ENCODE data around the gene SIGLEC6.

SIGLEC6 gene

DNA sequence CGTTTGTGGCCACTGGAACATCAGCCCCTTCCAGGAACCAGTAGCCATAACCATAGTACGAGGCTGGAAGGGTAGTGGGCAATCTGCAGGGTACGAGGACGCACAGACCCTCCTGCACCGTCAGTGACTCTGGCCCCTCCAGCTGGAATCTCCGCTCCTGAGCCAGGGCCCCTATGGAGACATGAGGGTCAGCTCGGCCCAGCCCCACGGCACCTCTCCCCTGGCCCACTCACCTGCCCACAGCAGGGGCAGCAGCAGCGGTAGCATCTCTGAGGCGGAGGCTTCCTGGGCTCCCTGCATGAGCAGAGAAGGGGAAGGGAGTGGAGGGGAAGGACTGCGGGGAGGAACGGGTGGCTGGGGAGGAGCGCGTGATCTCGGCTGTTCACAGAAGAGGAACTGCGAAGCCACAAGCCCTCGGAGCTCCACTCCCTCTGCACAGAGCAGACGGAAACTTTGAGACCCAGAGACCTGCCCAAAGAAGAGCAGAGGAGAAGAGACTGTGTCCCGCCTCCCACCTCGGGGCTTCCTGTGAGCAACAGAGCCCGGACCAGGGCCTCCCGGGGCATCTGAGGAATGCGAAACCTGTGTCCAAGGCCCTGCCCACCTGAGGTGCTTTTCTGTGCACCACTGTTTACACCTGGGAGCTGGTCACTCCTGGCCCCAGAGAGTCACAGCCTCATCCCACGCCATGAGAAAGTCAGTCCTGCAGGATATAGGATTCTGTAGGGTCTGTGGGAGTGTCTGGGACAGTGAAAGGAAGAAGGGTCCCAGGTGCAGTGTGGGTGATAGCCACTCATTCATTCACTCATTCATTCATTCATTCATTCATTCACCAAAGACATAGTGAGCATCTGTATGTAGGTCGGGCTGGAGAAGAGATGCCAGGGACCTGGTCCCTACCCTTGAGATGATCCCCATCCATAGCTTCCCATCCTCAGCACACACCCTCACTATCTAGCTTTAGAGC, at the start of gene SIGLEC6:
SIGLEC6 (minus strand) TSS at position 322 of the 967 bp plus-strand sequence; CDS start at position 300, 22 bp downstream.
- peak; percentile 97 for DNase-seq
- in situ Hi-C loops (cut with MboI; ENCODE audit: low pct_unique_long_range_greater_than_20kb, low sequenced_read_pairs) = no loop called here

GRCh38 chr19:51576850-51577249, 45.4 kb upstream of the SIGLEC6 start:
- DNase-seq = no peak
- in situ Hi-C loops (cut with MboI; ENCODE audit: low pct_unique_long_range_greater_than_20kb, low sequenced_read_pairs) = no loop called here

DNA sequence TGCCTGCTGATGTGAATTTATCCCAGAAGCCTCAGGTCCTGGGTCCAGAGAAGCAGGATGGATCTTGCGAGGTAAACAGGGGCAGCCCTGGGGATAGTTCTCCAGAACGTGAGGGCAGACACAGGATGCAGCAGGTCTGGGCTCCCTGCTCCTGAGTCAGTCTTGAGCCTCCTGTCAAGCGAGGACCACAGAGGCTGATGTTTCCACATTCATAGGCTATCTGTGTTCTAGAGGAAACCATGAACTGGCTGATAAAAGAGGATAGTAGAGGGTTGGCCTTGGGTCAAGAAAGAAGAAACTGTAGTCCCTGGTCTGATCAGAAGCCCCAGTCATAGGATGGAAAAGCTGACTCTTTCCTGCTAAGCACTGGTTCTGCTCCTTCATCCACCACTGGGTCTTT, 41.9 kb upstream of the SIGLEC6 start:
- in situ Hi-C loops (cut with MboI; ENCODE audit: low pct_unique_long_range_greater_than_20kb, low sequenced_read_pairs) = no loop called here

GRCh38 chr19:51572908-51573307, 41.4 kb upstream of the SIGLEC6 start:
- in situ Hi-C loops (cut with MboI; ENCODE audit: low pct_unique_long_range_greater_than_20kb, low sequenced_read_pairs) = no loop called here
- no peak for DNase-seq

More for the DNA sequence above, 41.9 kb upstream of the SIGLEC6 start:
- DNase-seq = no peak

GRCh38 chr19:51572410-51572809, 40.9 kb upstream of the SIGLEC6 start:
- DNase-seq = peak; percentile 80
- in situ Hi-C loops (cut with MboI; ENCODE audit: low pct_unique_long_range_greater_than_20kb, low sequenced_read_pairs) = no loop called here

GRCh38 chr19:51571599-51571998, 40.1 kb upstream of the SIGLEC6 start:
- peak; percentile 37 for DNase-seq

DNA sequence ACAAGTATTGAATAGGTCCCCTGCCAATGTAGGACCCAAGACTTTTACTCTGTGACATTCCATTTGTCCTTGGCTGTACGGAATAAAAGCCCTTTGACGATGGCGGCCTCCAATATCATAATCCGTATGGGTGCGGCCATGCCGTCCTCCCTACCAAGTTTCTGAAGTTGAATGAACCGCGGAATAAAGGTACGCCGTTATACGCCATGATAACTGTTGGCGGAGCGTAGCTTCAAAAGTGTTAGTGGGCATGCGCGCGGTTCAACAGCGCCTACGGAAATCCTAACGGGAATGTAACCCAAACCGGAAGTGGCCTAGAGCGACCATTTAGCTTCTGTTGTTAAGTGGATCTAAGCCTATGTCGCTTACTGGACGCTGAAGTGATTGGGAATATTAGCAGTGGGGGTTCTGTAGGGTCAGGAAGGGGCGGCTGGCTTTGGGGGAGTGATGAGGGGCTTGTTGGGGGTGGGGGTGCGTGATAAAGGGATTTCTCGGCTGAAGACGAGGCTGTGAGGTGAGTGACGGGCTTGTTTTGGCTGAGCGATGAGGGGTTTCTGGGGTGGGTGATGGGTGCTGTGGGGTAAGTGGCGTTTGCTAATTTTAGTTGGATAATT, 39.6 kb upstream of the SIGLEC6 start, which contains the start of gene ZNF175:
ZNF175 (plus strand) TSS at position 322 of the 614 bp plus-strand sequence. CDS start 2,047 bp downstream, outside the sequence.
- in situ Hi-C loops (cut with MboI; ENCODE audit: low pct_unique_long_range_greater_than_20kb, low sequenced_read_pairs) = no loop called here
- peak; percentile 99 for DNase-seq

More at GRCh38 chr19:51571599-51571998, 40.1 kb upstream of the SIGLEC6 start:
- in situ Hi-C loops (cut with MboI; ENCODE audit: low pct_unique_long_range_greater_than_20kb, low sequenced_read_pairs) = no loop called here

DNA sequence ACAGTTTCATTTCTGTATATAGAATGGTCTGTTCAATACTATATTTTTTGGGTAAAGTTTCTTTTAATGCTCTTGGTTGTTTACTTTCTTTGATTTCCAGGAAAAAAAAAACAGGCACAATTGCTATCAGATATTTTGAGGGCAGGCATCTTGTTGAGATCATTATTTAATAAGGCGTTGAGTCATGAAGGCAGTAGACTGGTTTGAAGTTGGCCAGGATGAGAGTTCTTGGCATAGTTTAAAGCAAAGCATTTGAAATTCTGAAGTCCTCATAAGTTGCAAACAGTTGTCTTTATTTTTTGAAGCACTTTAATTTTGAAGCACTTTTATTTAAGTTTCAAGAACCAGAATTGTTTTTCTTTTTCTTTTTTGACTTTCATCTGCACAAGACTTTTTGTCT, 37.0 kb upstream of the SIGLEC6 start:
- no peak for DNase-seq
- in situ Hi-C loops (cut with MboI; ENCODE audit: low pct_unique_long_range_greater_than_20kb, low sequenced_read_pairs) = no loop called here

DNA sequence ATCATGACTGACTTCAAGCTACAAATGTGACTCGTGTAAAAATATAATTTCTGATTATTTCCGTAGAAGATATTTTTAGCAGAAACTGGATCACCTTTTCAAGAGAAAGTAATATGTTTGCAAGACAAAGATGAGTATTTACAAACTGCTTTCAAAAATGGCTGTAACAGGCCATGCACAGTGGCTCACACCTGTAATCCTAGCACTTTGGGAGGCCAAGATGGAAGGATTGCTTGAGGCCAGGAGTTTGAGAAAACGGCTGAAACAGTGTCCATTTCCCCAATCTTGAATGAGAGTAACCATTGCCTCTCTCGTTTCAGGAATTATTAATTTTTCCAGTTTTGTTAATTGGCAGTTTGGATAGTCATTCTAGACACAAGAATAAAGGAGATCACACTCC, 36.1 kb upstream of the SIGLEC6 start:
- in situ Hi-C loops (cut with MboI; ENCODE audit: low pct_unique_long_range_greater_than_20kb, low sequenced_read_pairs) = no loop called here
- DNase-seq = no peak

DNA sequence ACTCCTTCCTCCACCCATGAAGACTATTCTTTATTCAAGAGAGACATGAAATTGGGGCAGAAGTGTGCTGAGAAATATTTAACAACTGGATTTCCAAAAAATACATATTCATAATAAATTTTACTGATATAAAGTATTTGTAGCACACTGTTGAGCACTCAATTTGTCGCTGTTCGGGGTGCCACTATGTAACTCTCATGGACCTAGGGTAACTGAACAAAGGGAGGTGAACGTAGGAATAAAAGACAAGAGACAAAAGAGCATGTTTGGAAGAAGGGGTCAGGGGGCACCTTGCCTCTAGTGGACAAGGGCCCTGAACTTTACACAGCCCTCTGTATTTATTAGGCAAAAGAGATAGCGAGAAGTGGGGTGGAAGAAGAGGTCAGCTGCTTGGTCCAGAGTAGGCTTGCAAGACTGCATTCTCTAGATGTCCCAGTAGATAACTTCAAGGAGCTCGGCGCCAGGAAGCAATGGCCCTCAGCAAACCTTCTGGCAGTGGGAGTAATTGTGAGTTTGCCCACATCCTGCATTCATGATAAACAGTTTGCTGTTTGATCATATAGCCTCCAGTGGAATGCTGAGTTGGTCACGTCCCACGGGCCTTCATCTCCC, 35.1 kb upstream of the SIGLEC6 start:
- in situ Hi-C loops (cut with MboI; ENCODE audit: low pct_unique_long_range_greater_than_20kb, low sequenced_read_pairs) = no loop called here

GRCh38 chr19:51565583-51565982, 34.1 kb upstream of the SIGLEC6 start:
- in situ Hi-C loops (cut with MboI; ENCODE audit: low pct_unique_long_range_greater_than_20kb, low sequenced_read_pairs) = no loop called here
- peak; percentile 96 for DNase-seq

More for the DNA sequence above, 35.1 kb upstream of the SIGLEC6 start:
- peak; percentile 68 for DNase-seq

DNA sequence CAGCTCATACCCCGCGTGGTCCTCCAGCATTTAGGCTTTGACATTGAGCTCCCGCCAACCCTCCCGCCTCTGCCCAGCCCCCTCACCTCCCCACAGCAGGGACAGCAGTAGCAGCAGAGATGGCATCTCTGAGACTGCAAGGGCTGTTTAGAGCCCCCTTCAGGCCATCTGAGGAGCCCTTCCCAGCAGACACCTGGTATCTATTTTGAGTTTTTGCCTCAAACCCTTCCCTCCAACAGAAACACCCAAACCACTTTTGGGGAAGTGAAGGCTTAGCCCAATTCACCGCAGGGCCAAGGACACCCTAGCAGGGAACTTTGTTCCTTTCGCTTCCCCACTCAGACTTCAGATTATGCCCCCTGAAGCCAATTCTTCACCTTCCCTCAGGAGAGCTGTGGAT, 33.3 kb upstream of the SIGLEC6 start:
- in situ Hi-C loops (cut with MboI; ENCODE audit: low pct_unique_long_range_greater_than_20kb, low sequenced_read_pairs) = no loop called here
- peak; percentile 96 for DNase-seq

GRCh38 chr19:51560339-51560738, 28.9 kb upstream of the SIGLEC6 start:
- in situ Hi-C loops (cut with MboI; ENCODE audit: low pct_unique_long_range_greater_than_20kb, low sequenced_read_pairs) = no loop called here
- DNase-seq = no peak

DNA sequence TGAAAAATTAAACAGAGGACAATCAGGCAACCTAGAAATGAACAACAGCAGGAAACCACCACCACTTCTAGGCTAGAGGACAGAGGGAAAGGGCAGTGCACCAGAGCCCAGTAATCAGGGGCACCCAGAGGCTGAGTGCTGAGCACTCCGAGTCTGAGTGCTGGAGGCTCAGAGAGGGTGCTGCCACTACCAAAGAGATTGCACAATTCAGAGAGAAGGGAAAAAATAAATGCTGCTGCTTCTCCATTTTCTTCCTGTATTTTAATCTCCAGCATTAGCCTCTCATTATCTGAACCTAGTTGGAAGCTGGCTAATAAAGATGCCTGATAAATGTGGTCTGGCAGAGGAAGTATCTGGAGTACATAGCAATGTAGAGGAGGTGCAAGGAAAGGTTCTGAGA, 27.8 kb upstream of the SIGLEC6 start:
- in situ Hi-C loops (cut with MboI; ENCODE audit: low pct_unique_long_range_greater_than_20kb, low sequenced_read_pairs) = no loop called here
- DNase-seq = no peak

GRCh38 chr19:51552996-51553725, 21.7 kb upstream of the SIGLEC6 start:
- DNase-seq = peak; percentile 75
- in situ Hi-C loops (cut with MboI; ENCODE audit: low pct_unique_long_range_greater_than_20kb, low sequenced_read_pairs) = no loop called here

DNA sequence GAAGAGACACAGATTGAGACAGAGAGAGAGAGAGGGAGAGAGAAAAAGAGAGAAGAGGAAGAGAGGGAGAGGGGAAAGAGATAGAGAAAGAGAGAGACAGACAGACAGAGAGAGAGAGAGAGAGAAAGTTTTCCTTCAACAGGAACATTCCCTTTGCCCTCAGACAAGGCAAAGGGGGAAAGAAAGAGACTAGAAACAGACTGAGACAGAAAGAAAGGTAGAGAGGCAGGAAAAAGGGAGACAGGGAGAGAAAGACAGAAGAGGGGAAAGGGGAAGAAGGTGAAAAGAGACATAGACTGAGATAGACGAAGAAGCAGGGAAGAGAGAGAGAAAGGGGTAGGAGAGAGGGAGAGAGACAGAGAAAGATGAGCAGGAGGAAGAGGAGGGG, 21.1 kb upstream of the SIGLEC6 start:
- DNase-seq = no peak
- in situ Hi-C loops (cut with MboI; ENCODE audit: low pct_unique_long_range_greater_than_20kb, low sequenced_read_pairs) = no loop called here

GRCh38 chr19:51551673-51552432, 20.4 kb upstream of the SIGLEC6 start:
- DNase-seq = no peak
- in situ Hi-C loops (cut with MboI; ENCODE audit: low pct_unique_long_range_greater_than_20kb, low sequenced_read_pairs) = no loop called here

- DNase-seq = no peak
- in situ Hi-C loops (cut with MboI; ENCODE audit: low pct_unique_long_range_greater_than_20kb, low sequenced_read_pairs) = no loop called here
Observed at GRCh38 chr19:51550848-51551672, 19.6 kb upstream of the SIGLEC6 start.
